SK-N-SH treated with all-trans-retinoic acid at 6 μM for 48 hours (cell line): ENCODE measurements around the gene PDE4B.

ENCODE experiments used
- ARNTL ChIP-seq: fragments of 450-650 bp; formaldehyde crosslinking; IDR thresholded peaks from 2 replicates; pipeline ENCODE4 v1.5.0; 2020; ENCODE audit warnings: low read depth, mild to moderate bottlenecking, moderate library complexity, borderline replicate concordance
- OSR1 ChIP-seq: fragments of 250-450 bp; sonication (Bioruptor Pico); IDR thresholded peaks from 2 replicates; pipeline ENCODE4 v1.8.0; 2022; ENCODE audit warnings: moderate library complexity, mild to moderate bottlenecking, inconsistent platforms
- PATZ1 ChIP-seq: fragments of 250-450 bp; sonication (Bioruptor Pico); IDR thresholded peaks from 2 replicates; pipeline ENCODE4 v1.8.0; 2020; ENCODE audit warnings: mild to moderate bottlenecking, moderate library complexity, borderline replicate concordance
- PPARA ChIP-seq: fragments of 250-450 bp; sonication (Bioruptor Pico); IDR thresholded peaks from 2 replicates; pipeline ENCODE4 v1.5.0; 2020; ENCODE audit warnings: mild to moderate bottlenecking, borderline replicate concordance
- RARB ChIP-seq: fragments of 250-450 bp; sonication (Bioruptor Pico); IDR thresholded peaks from 2 replicates; pipeline ENCODE4 v1.8.0; 2021; ENCODE audit warnings: mild to moderate bottlenecking, moderate library complexity
- SNAI2 ChIP-seq: fragments of 250-450 bp; sonication (Bioruptor Pico); IDR thresholded peaks from 2 replicates; pipeline ENCODE4 v1.5.0; 2020; ENCODE audit warnings: mild to moderate bottlenecking, moderate library complexity
- TSHZ2 ChIP-seq: fragments of 250-450 bp; sonication (Bioruptor Pico); IDR thresholded peaks from 2 replicates; pipeline ENCODE4 v1.5.0; 2020; ENCODE audit warnings: mild to moderate bottlenecking, moderate library complexity
- ZFP3 ChIP-seq: fragments of 250-450 bp; sonication (Bioruptor Pico); IDR thresholded peaks from 2 replicates; pipeline ENCODE4 v1.5.0; 2020; ENCODE audit warnings: mild to moderate bottlenecking, moderate library complexity
- ZFP30 ChIP-seq: fragments of 450-650 bp; formaldehyde crosslinking; IDR thresholded peaks from 2 replicates; pipeline ENCODE4 v1.5.0; 2022; ENCODE audit warnings: mild to moderate bottlenecking, moderate library complexity
- ZNF70 ChIP-seq: fragments of 450-650 bp; formaldehyde crosslinking; IDR thresholded peaks from 2 replicates; pipeline ENCODE4 v1.5.0; 2020; ENCODE audit warnings: mild to moderate bottlenecking, moderate library complexity

GRCh38 chr1:66175098-66175497, 382.4 kb downstream of the PDE4B start:
- TF ChIP-seq PATZ1 (CRISPR knock-in tag) (no peak), RARB (CRISPR knock-in tag) (no peak), ZFP3 (CRISPR knock-in tag) (no peak), TSHZ2 (CRISPR knock-in tag) (no peak), ARNTL (CRISPR knock-in tag) (no peak), ZNF70 (CRISPR knock-in tag) (no peak), OSR1 (CRISPR knock-in tag) (no peak), ZFP30 (CRISPR knock-in tag) (no peak), SNAI2 (CRISPR knock-in tag) (no peak), PPARA (CRISPR knock-in tag) (no peak)
